HG02885 (cell line): ENCODE data around the gene TM9SF3.

Source experiments
- ATAC-seq: cut with Tn5 transposase; IDR thresholded peaks from one replicate; pipeline ENCODE4 v1.9.1; 2021; ENCODE audit warnings: mild to moderate bottlenecking; ENCODE audit not compliant: unreplicated experiment, poor library complexity

TM9SF3 gene

GRCh38 chr10:96586419-96587263 is at the start of gene TM9SF3:
Gene TM9SF3, minus strand, starts transcription at chr10:96587012. Its CDS starts 177 bp downstream, at chr10:96586835.
- ATAC-seq = peak; percentile 77

GRCh38 chr10:96636551-96636950 is 49.7 kb upstream of the TM9SF3 start:
- no peak for ATAC-seq

- ATAC-seq = no peak
Observed at GRCh38 chr10:96632974-96633710, 46.3 kb upstream of the TM9SF3 start.

GRCh38 chr10:96627292-96627691 is 40.5 kb upstream of the TM9SF3 start:
- no peak for ATAC-seq

- no peak for ATAC-seq
Observed at GRCh38 chr10:96626795-96627194, 40.0 kb upstream of the TM9SF3 start.

GRCh38 chr10:96625173-96625572 is 38.4 kb upstream of the TM9SF3 start:
- no peak for ATAC-seq

- no peak for ATAC-seq
Observed at GRCh38 chr10:96622013-96622787, 35.4 kb upstream of the TM9SF3 start.

GRCh38 chr10:96619796-96620773 is 33.3 kb upstream of the TM9SF3 start:
- no peak for ATAC-seq

- ATAC-seq = no peak
Observed at GRCh38 chr10:96619120-96619519, 32.3 kb upstream of the TM9SF3 start.

GRCh38 chr10:96618653-96619052 is 31.8 kb upstream of the TM9SF3 start:
- ATAC-seq = no peak

- no peak for ATAC-seq
Observed at GRCh38 chr10:96616961-96617360, 30.1 kb upstream of the TM9SF3 start.

- no peak for ATAC-seq
Observed at GRCh38 chr10:96614515-96614914, 27.7 kb upstream of the TM9SF3 start.

- ATAC-seq = no peak
Observed at GRCh38 chr10:96613576-96613975, 26.8 kb upstream of the TM9SF3 start.

GRCh38 chr10:96612055-96612830 is 25.4 kb upstream of the TM9SF3 start:
- no peak for ATAC-seq

- no peak for ATAC-seq
Observed at GRCh38 chr10:96610817-96611216, 24.0 kb upstream of the TM9SF3 start.

GRCh38 chr10:96609510-96609909 is 22.7 kb upstream of the TM9SF3 start:
- no peak for ATAC-seq

- ATAC-seq = no peak
Observed at GRCh38 chr10:96608805-96609204, 22.0 kb upstream of the TM9SF3 start.

GRCh38 chr10:96608262-96608661 is 21.4 kb upstream of the TM9SF3 start:
- no peak for ATAC-seq

- ATAC-seq = no peak
Observed at GRCh38 chr10:96606946-96607345, 20.1 kb upstream of the TM9SF3 start.
